HG03175 (cell line): ENCODE results near the gene NISCH.

Experiments
- ATAC-seq: cut with Tn5 transposase; IDR thresholded peaks from one replicate; pipeline ENCODE4 v1.9.1; 2021; ENCODE audit warnings: mild to moderate bottlenecking, moderate library complexity; ENCODE audit not compliant: unreplicated experiment

The NISCH gene

GRCh38 chr3:52511509-52511908, 56.1 kb downstream of the NISCH start:
- ATAC-seq, result no peak

- no peak for ATAC-seq
Measured at GRCh38 chr3:52512105-52512504, 56.7 kb downstream of the NISCH start.

- no peak for ATAC-seq
Measured at GRCh38 chr3:52512727-52513126, 57.3 kb downstream of the NISCH start.

GRCh38 chr3:52513281-52513680, 57.9 kb downstream of the NISCH start:
- ATAC-seq, result no peak

DNA sequence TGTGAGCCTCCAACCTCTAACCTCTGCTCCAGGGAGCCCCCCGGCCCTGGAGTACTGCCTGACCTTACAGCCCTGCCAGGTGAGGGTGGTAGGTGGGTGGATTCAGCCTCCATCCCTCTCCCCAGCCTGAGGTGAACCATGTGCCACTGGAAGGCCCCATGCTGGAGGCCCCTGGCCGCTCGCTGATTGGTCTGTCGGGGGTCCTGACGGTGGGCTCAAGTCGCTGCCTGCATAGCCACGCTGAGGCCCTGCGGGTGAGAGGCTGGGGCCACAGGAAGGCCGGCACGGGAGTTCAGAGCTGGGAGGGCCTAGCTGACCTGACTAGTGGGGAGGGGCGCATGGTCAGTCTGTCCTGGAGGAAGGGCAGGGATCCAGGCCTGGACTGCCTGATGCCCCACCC, 59.2 kb downstream of the NISCH start:
- no peak for ATAC-seq

DNA sequence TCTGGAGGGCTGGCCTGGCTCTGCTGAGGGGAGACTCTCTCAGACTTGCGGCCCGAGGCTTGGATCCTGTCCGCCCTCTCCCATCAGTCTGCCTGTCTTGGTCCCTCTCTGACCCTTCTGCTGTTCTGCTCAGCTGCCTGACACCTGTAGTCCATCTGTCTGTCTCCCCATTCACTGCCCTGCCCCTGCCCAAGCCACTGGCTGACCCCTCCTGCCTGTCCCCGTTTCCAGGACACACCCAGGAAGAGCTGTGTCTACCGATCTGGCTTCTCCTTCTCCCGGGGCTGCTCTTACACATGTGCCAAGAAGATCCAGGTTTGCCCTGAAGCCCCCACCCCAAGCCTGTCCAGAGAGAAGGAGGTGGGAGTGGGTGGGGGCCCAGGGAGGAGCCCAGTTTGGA, 59.8 kb downstream of the NISCH start:
- no peak for ATAC-seq

GRCh38 chr3:52516509-52517195, 61.2 kb downstream of the NISCH start:
- ATAC-seq, result no peak

- no peak for ATAC-seq
Measured at GRCh38 chr3:52517796-52518722, 62.7 kb downstream of the NISCH start.

DNA sequence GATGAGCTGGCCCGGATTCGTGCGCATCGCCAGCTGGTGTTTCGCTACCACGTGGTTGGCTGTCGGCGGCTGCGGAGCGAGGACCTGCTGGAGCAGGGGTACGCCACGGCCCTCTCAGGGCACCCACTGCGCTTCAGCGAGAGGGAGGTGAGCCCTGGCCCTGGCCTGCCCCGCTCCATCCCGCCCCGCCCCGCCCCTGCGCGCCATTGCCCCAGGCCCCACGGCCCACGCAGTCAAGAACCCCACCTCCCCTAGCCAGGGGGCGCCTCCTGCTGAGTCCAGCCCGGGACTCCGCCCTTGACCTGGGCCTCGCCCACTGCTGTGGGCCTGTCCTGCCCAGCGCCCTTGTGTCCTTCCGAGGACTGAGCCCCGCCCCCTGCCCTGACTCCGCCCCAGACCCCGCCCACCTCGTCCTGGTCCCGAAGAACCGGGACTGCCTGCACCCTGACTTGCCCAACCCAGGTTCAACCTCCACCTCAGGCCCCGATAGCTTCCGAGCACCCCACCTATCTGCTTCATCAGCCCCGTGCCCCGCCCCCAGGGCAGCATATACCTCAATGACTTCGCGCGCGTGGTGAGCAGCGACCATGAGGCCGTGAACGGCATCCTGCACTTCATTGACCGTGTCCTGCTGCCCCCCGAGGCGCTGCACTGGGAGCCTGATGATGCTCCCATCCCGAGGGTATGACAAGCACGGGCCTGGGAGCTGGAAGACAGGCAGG, 63.5 kb downstream of the NISCH start:
- no peak for ATAC-seq

DNA sequence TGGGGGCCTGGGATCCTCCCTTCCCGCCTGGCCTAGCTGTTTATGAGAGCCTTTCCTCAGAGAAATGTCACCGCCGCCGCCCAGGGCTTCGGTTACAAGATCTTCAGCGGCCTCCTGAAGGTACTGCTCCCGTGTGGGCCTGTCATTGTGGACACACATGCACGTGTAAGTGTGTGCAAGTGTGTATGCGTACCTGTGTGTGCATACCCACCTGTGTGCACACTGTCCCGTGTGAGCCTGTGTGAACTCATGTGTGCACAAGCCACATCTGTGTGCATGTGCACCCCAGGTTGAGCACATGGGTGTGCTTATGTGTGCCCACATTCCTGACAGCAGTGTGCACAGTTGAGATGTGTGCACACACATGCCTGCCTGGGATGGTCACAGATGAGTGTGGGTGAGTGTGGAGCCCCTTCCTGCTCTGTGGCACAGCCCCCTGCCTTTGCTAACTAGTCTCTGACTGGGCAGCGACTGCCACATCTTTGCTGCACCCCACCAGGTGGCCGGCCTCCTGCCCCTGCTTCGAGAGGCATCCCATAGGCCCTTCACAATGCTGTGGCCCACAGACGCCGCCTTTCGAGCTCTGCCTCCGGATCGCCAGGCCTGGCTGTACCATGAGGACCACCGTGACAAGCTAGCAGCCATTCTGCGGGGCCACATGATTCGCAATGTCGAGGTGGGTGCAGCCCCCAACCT, 64.2 kb downstream of the NISCH start:
- ATAC-seq, result no peak

- no peak for ATAC-seq
Measured at GRCh38 chr3:52520141-52520667, 64.8 kb downstream of the NISCH start.

DNA sequence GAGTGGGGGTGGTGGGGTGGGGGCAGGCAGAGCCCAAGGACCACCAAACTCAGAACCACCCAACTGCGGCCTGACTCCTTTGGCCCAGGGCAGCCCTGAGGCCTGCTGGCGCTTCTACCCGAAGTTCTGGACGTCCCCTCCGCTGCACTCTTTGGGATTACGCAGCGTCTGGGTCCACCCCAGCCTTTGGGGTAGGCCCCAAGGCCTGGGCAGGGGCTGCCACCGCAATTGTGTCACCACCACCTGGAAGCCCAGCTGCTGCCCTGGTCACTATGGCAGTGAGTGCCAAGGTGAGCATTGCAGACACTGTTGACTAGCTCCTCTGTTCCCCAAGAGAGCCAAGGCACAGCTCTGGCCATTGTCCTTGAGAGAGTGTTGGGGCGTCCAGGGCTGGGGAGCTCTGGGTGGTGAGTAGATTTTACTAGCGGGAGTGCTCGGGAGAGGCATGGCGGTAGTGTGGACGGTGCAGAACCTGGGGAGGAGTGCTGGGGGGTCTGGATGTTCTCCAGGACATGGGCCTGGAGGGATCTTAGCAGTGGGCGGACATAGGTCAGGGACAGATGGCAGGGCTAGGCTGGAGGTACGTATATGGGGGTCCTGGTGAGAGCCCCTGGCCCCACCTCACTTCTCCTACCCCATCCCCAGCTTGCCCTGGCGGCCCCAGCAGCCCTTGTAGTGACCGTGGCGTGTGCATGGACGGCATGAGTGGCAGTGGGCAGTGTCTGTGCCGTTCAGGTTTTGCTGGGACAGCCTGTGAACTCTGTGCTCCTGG, 65.5 kb downstream of the NISCH start:
- ATAC-seq, result no peak

- no peak for ATAC-seq
Measured at GRCh38 chr3:52521488-52521824, 66.1 kb downstream of the NISCH start.

DNA sequence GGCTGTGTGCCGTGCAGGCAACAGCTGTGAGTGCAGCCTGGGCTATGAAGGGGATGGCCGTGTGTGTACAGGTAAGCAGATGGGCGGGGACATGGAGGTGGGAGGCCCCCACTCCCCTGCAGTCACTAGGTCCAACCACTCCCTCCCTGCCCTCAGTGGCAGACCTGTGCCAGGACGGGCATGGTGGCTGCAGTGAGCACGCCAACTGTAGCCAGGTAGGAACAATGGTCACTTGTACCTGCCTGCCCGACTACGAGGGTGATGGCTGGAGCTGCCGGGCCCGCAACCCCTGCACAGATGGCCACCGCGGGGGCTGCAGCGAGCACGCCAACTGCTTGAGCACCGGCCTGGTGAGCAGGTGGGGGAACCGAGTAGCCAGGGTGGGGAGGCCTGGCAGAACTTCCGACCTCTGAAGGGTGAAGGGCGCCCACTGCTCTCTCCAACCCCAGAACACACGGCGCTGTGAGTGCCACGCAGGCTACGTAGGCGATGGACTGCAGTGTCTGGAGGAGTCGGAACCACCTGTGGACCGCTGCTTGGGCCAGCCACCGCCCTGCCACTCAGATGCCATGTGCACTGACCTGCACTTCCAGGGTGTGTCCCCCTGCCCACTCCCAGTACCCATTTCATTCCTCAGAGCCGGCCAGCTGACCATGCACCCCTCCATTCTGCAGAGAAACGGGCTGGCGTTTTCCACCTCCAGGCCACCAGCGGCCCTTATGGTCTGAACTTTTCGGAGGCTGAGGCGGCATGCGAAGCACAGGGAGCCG, 66.7 kb downstream of the NISCH start:
- ATAC-seq, result no peak

DNA sequence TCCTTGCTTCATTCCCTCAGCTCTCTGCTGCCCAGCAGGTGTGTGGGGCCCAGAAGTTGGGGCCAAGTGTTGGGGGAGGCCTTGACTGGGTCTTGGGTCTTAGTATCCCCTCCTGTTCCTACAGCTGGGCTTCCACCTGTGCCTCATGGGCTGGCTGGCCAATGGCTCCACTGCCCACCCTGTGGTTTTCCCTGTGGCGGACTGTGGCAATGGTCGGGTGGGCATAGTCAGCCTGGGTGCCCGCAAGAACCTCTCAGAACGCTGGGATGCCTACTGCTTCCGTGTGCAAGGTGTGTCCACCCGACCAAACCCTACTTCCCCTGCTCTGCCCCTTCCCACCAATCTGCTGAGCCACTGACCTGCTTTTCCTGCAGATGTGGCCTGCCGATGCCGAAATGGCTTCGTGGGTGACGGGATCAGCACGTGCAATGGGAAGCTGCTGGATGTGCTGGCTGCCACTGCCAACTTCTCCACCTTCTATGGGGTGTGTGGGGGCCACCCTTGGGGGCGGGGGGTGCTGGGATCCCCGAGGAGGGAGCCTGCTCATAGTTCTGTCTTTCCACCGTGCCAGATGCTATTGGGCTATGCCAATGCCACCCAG, 67.3 kb downstream of the NISCH start:
- ATAC-seq, result no peak

- no peak for ATAC-seq
Measured at GRCh38 chr3:52523386-52524257, 68.2 kb downstream of the NISCH start.

DNA sequence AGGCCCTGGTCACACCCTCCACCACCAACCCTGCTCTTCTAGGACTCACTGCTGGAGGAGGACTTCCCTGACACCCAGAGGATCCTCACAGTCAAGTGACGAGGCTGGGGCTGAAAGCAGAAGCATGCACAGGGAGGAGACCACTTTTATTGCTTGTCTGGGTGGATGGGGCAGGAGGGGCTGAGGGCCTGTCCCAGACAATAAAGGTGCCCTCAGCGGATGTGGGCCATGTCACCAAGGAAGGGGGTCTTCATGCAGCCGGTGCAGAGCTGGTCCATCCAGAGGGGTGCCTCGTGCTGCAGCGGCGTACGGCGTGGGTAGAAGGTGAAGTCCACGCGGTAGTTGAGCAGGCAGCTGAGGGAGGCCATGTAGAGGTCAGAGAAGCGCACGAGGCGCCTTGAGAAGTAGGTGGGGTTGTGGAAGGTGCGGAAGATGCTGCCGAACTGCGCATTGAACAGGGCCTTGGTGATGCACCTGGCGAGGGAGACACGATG, 68.9 kb downstream of the NISCH start:
- ATAC-seq, result no peak
